CD4-positive, alpha-beta memory T cell (primary cell): ENCODE measurements around the gene POLD2. TPM values are rescaled to one million over a fixed set of nuclear protein-coding genes. Genes with fewer than 3 reads are reported as not detected.

Source experiments
- CTCF ChIA-PET: fragments of 350-600 bp; sonication (Branson Sonifier 250); formaldehyde crosslinking; loops from one replicate; lab custom pipeline; 2021; ENCODE audit warnings: inconsistent platforms; ENCODE audit not compliant: partially characterized antibody; lab: Charles Lee
- POLR2A ChIA-PET: fragments of 350-600 bp; sonication (Branson Sonifier 250); formaldehyde crosslinking; loops from one replicate; lab custom pipeline; 2021; ENCODE audit not compliant: partially characterized antibody; lab: Charles Lee
- DNase-seq, 5 donors: peaks; one replicate each; pipeline versions ENCODE4 v3.0.0 to v3.0.0-alpha.2; 2020 to 2022; ENCODE audit warnings: mixed read lengths in 1 of 5
- H3K27ac ChIP-seq: one replicate; pipeline ENCODE4 v1.7.0; 2013; ENCODE audit warnings: low read depth, low read length
- H3K27me3 ChIP-seq: 2 replicates; pipeline ENCODE4 v1.7.0; 2013; ENCODE audit warnings: mild to moderate bottlenecking, low read length, moderate library complexity; ENCODE audit not compliant: insufficient read depth
- H3K36me3 ChIP-seq: 2 replicates; pipeline ENCODE4 v1.7.0; 2013; ENCODE audit warnings: mild to moderate bottlenecking, low read length, moderate library complexity; ENCODE audit not compliant: insufficient read depth
- H3K4me1 ChIP-seq: 2 replicates; pipeline ENCODE4 v1.7.0; 2013; ENCODE audit warnings: mild to moderate bottlenecking, low read length, moderate library complexity; ENCODE audit not compliant: insufficient read depth
- H3K4me3 ChIP-seq, 2 donors: one replicate each; pipeline ENCODE4 v1.7.0; 2013; ENCODE audit warnings: low read length in 2 of 2, mild to moderate bottlenecking in 1 of 2
- H3K9me3 ChIP-seq, 2 donors: one replicate each; pipeline ENCODE4 v1.7.0; 2013; ENCODE audit warnings: low read length in 2 of 2, control low read depth in 1 of 2; ENCODE audit not compliant: control insufficient read depth in 1 of 2
- H3K27ac Mint-ChIP-seq, 7 donors: one replicate each; pipeline ENCODE4 v1.8.0; 2020 to 2021; ENCODE audit warnings: mixed read lengths in 7 of 7, mild to moderate bottlenecking in 6 of 7, inconsistent platforms in 3 of 7, moderate library complexity in 3 of 7
- H3K27me3 Mint-ChIP-seq, 2 donors: one replicate each; pipeline ENCODE4 v1.8.0; 2020 to 2021; ENCODE audit warnings: mixed read lengths in 2 of 2
- H3K36me3 Mint-ChIP-seq, 2 donors: one replicate each; pipeline ENCODE4 v1.8.0; 2020 to 2021; ENCODE audit warnings: mixed read lengths in 2 of 2, inconsistent platforms in 1 of 2, mild to moderate bottlenecking in 1 of 2
- H3K4me1 Mint-ChIP-seq, 4 donors: one replicate each; pipeline ENCODE4 v1.8.0; 2020 to 2021; ENCODE audit warnings: mixed read lengths in 4 of 4, mild to moderate bottlenecking in 1 of 4
- H3K4me3 Mint-ChIP-seq, 8 donors: one replicate each; pipeline ENCODE4 v1.8.0; 2020 to 2021; ENCODE audit warnings: mixed read lengths in 8 of 8, mild to moderate bottlenecking in 7 of 8, moderate library complexity in 6 of 8, inconsistent platforms in 3 of 8
- H3K9me3 Mint-ChIP-seq, 8 donors: one replicate each; pipeline ENCODE4 v1.8.0; 2020 to 2021; ENCODE audit warnings: mixed read lengths in 8 of 8, mild to moderate bottlenecking in 5 of 8, inconsistent platforms in 3 of 8, moderate library complexity in 1 of 8
- intact Hi-C: fragments of 100-400 bp; cut with micrococcal nuclease; formaldehyde crosslinking; loops from one replicate; pipeline ENCODE4 v1.15.1; 2023
- polyA plus RNA-seq, 2 donors: library from polyadenylated mRNA; unstranded; fragments of 300-500 nt; fragmentation: Illumina TruSeq; gene quantifications; one replicate each; pipeline ENCODE4 v1.2.3, GENCODE V29; 2021
- total RNA-seq, 2 experiments: library from RNA; stranded (reverse); gene quantifications; one replicate each; pipeline ENCODE4 v1.2.3, GENCODE V29; 2021

Gene POLD2
- total and polyA plus RNA-seq, 4 experiments from 2014 or later, result 48.7 to 94.4 (median 75.2) TPM

DNA sequence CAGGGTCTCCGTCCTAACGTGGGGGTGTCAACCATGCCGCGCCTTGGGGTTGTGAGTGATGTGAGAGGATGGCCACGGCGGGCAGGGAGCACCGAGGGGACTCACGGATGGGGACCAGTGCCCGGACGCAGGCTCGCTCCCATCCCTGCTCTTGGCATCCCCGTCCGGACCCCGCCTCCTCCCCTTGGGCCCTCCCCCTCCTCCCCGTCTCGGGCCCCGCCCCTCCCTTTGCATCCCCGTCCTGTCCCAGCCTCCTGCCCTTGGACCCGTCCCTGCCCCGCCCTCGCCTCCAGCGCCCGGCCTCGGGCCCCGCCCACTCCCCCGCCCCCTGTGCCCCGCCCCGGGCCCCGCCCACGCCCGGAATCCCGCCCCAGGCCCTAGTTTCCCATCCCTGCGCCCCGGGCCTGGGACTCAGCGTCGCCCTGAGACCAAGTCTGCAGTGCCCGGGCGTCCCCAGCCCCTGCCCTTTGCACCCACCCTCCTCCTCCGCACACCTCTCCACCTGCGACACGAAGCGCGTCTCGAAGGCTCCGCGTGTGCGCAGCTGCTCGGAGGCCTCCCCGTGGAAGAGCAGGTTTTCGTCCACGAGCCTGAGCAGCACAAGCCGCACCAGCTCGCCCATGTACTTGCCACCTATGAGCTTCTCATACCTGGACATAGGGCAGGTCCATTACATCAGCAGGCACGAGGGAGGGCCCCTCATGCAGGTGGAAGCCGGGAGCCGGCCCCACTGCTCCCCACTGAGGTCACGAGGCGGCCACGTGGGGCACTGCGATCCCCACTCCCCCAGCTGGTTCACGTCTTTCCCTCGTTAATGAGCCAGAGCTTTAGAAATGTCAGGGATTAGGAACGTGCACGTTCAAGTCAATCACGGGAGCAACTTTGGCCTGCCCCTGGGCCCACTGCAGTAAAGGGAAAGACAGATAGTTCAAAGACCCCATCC, 22.9 kb upstream of the POLD2 start:
- no peaks in the 10 kb centered on the region for H3K27me3 ChIP-seq
- no peaks in the 10 kb centered on the region for H3K36me3 Mint-ChIP-seq
- peak; percentile 43 to 63 (median 48) for DNase-seq
- peak overlapping the region; percentile 59 to 84 (median 77) for H3K4me3 Mint-ChIP-seq
- intact Hi-C loops, result loop anchor here (1.0 to 2.0 kb wide), 2 partner anchors 23 to 54 kb away; partner anchors contain the start of genes POLD2 and YKT6
- ChIA-PET POLR2A (interaction anchor here (1.3 kb wide), 1 partner anchor 102 kb away, joined by 3 read pairs; the partner anchor contains the start of gene DBNL), CTCF (interaction anchor here (1.0 kb wide), 1 partner anchor 15 kb away, joined by 3 read pairs; no protein-coding TSS in a partner anchor)
- peak overlapping the region in 1 of 2 donors; percentile 51 for H3K4me3 ChIP-seq
- H3K36me3 ChIP-seq, result no peaks in the 10 kb centered on the region
- H3K4me1 ChIP-seq, result peaks cover 8% of the 10 kb centered on the region
- H3K9me3 ChIP-seq, result no peaks in the 10 kb centered on the region
- H3K4me1 Mint-ChIP-seq, result peaks cover 1 to 14% (median 5%) of the 10 kb centered on the region in 4 donors
- peak overlapping the region in 3 of 7 donors; percentile 48 to 90 (median 78) for H3K27ac Mint-ChIP-seq
- H3K27ac ChIP-seq, result peak overlapping the region; percentile 15
- peaks cover 2% of the 10 kb centered on the region in 2 donors for H3K27me3 Mint-ChIP-seq
- H3K9me3 Mint-ChIP-seq, result no peaks in the 10 kb centered on the region

DNA sequence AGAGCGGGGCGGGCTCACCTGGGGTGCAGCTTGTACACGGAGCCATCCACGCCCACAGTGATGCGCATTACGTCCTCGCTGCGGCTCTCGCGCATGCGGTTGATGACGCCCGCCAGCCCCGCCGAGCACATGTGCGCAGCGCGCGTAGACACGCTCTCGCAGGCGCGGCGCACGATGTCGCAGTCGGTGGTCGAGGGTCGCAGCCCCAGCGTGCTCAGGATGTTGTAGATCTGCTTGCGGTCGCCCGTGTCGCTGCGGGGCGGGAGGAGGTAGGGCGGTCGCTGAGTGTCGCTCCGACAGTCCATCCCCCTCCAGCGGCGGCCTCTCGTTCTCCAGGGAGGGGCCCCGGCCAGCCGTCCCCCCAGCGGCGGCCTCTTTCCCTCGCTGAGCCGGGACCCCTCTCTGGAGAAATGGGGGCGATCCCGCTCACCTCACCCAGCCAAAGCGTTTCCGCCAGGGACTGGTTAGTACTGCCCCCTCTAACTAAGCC, 22.2 kb upstream of the POLD2 start:
- Mint-ChIP-seq H3K36me3 (no peaks in the 10 kb centered on the region), H3K9me3 (no peaks in the 10 kb centered on the region), H3K27ac (peak overlapping the region; percentile 30 to 93 (median 80)), H3K4me1 (peaks cover 1 to 14% (median 5%) of the 10 kb centered on the region in 4 donors), H3K4me3 (peak overlapping the region; percentile 59 to 84 (median 77)), H3K27me3 (peaks cover 2% of the 10 kb centered on the region in 2 donors)
- peak overlapping the region; percentile 15 for H3K27ac ChIP-seq
- H3K36me3 ChIP-seq, result no peaks in the 10 kb centered on the region
- CTCF ChIA-PET, result no interaction called here
- peak; percentile 48 to 75 (median 69) for DNase-seq
- POLR2A ChIA-PET, result no interaction called here
- peaks cover 8% of the 10 kb centered on the region for H3K4me1 ChIP-seq
- H3K27me3 ChIP-seq, result no peaks in the 10 kb centered on the region
- no peaks in the 10 kb centered on the region for H3K9me3 ChIP-seq
- intact Hi-C loops, result no loop called here
- peak overlapping the region in 1 of 2 donors; percentile 51 for H3K4me3 ChIP-seq

DNA sequence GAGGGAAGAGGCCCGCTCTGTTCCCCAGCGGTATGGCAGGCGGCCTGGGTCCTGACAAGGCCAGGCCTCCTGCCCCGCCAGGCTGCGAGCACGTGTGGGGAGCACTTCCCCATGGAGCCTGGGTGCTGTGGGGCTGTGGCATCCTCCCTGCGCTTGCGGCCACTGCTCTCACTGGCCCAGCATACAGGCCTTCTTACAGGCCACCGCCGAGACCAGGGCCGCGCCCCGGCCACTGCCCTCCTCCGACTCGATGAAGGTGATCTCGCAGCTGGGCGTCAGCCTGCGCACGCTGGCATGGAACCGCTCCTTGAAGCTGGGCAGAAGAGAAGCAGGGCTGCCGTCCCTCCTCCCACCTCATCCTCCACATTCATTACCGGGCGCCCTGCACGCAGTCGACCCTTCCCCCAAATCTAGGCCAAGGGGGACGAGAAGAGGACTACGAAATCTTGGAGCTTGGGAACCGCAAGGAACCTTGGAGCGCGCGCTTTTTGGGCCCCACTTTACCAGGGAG, 21.7 kb upstream of the POLD2 start:
- Histone ChIP-seq H3K27me3 (no peaks in the 10 kb centered on the region), H3K36me3 (no peaks in the 10 kb centered on the region), H3K4me3 (peak overlapping the region in 1 of 2 donors; percentile 51), H3K27ac (no peak overlapping the region), H3K9me3 (no peaks in the 10 kb centered on the region), H3K4me1 (peaks cover 8% of the 10 kb centered on the region)
- no peak for DNase-seq
- no peaks in the 10 kb centered on the region for H3K9me3 Mint-ChIP-seq
- peak overlapping the region; percentile 59 to 84 (median 77) for H3K4me3 Mint-ChIP-seq
- ChIA-PET CTCF (no interaction called here), POLR2A (no interaction called here)
- intact Hi-C loops, result no loop called here
- peaks cover 2% of the 10 kb centered on the region in 2 donors for H3K27me3 Mint-ChIP-seq
- H3K4me1 Mint-ChIP-seq, result peaks cover 1 to 14% (median 5%) of the 10 kb centered on the region in 4 donors
- H3K27ac Mint-ChIP-seq, result peak overlapping the region in 5 of 7 donors; percentile 30 to 93 (median 80)
- H3K36me3 Mint-ChIP-seq, result no peaks in the 10 kb centered on the region

DNA sequence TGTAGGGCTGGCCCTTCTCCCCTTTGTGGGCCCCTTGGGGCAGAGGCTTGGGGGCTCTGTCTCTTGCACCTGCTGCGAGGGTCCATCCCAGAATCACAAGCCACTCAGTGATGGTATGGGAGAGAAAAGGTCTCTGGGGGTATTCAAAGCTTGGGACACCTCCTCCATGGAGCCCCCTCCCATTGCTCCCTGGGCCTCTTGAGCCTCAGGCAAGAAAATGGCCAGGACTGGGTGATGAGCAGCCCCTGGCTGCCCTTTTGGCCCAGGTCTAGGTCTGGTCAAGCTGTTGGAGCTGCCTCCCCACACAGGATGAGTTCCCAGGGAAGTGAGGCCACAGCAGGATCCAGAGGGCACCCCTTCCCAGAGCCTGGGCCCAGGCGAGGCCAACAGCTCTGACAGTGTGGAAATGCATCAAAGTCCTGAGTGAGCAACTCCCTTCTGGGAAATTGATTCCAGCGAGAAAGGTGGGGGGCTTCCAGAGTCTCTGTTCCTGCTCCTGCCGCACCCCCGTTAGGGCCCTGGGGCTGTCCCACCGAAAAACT, 21.1 kb upstream of the POLD2 start:
- Mint-ChIP-seq H3K36me3 (no peaks in the 10 kb centered on the region), H3K4me3 (no peak overlapping the region), H3K9me3 (no peaks in the 10 kb centered on the region), H3K4me1 (peaks cover 1 to 14% (median 5%) of the 10 kb centered on the region in 4 donors), H3K27me3 (peaks cover 2 to 3% of the 10 kb centered on the region in 2 donors), H3K27ac (peak overlapping the region in 1 of 7 donors; percentile 30)
- peaks cover 8% of the 10 kb centered on the region for H3K4me1 ChIP-seq
- no peaks in the 10 kb centered on the region for H3K36me3 ChIP-seq
- H3K4me3 ChIP-seq, result no peak overlapping the region
- DNase-seq, result no peak
- no peaks in the 10 kb centered on the region for H3K9me3 ChIP-seq
- intact Hi-C loops, result no loop called here
- ChIA-PET POLR2A (no interaction called here), CTCF (no interaction called here)
- H3K27ac ChIP-seq, result no peak overlapping the region
- H3K27me3 ChIP-seq, result no peaks in the 10 kb centered on the region

DNA sequence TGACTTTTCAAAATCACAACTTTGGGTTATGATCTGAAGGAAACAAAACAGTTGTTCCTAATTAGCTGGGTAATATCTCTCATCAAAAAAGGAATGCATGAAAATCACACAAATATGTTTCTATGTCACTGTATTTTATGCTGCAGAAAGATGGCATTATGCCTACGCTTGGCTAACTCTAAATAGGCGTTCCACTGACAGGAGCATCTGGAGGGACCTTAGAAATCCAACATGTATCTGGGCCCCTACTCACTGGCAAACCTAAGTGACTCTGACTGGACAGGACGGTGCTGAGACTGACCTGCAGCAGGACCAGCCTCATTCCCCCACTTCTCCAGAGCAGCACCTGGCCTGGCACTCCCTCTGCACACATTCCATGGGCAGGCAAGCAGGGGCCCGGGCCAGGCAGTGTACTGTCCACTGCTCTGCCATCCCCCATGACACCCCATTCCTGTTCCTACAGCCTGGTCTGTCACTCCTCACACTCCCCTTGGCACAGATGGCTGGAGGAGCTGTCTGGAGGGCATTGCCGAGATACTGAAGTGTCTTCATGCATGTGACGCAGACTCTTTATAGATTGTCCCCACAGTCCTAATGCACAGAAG, 20.4 kb upstream of the POLD2 start:
- Mint-ChIP-seq H3K4me1 (peaks cover 1 to 14% (median 5%) of the 10 kb centered on the region in 4 donors), H3K4me3 (no peak overlapping the region), H3K27me3 (peaks cover 2 to 3% of the 10 kb centered on the region in 2 donors), H3K9me3 (no peaks in the 10 kb centered on the region), H3K27ac (peak overlapping the region in 1 of 7 donors; percentile 5), H3K36me3 (no peaks in the 10 kb centered on the region)
- POLR2A ChIA-PET, result no interaction called here
- H3K9me3 ChIP-seq, result no peaks in the 10 kb centered on the region
- intact Hi-C loops, result no loop called here
- no peak overlapping the region for H3K27ac ChIP-seq
- no peaks in the 10 kb centered on the region for H3K27me3 ChIP-seq
- H3K4me3 ChIP-seq, result no peak overlapping the region
- DNase-seq, result no peak
- CTCF ChIA-PET, result no interaction called here
- H3K4me1 ChIP-seq, result peaks cover 8% of the 10 kb centered on the region
- no peaks in the 10 kb centered on the region for H3K36me3 ChIP-seq

DNA sequence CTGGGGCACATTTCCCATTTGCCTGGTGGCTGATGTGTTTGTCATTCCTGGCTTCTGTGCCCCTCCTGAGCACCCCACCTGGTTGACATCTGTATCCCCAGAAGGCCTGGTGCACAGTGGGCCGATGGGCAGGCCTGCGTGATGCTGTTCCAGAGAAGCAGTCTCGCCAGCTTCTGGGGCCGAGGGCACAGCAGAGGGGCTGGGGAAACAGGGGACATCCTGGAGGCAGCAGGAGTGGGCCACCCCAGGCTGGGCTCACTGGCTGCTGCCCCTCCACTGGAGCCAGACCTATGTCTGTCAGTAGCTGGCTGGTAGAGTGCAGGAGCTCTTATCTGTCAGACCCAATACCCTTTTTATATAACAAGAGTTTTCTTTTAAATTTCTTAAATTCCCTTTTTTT, 18.7 kb upstream of the POLD2 start:
- Mint-ChIP-seq H3K27ac (peak overlapping the region in 1 of 7 donors; percentile 63), H3K27me3 (peaks cover 0 to 3% of the 10 kb centered on the region in 2 donors), H3K4me3 (no peak overlapping the region), H3K36me3 (no peaks in the 10 kb centered on the region), H3K4me1 (peaks cover 1 to 14% (median 5%) of the 10 kb centered on the region in 4 donors), H3K9me3 (no peaks in the 10 kb centered on the region)
- CTCF ChIA-PET, result no interaction called here
- Histone ChIP-seq H3K27me3 (no peaks in the 10 kb centered on the region), H3K27ac (no peak overlapping the region), H3K4me1 (peaks cover 8% of the 10 kb centered on the region), H3K4me3 (no peak overlapping the region), H3K9me3 (no peaks in the 10 kb centered on the region), H3K36me3 (no peaks in the 10 kb centered on the region)
- no peak for DNase-seq
- POLR2A ChIA-PET, result no interaction called here
- intact Hi-C loops, result no loop called here
